GM19099 (cell line): ENCODE results near the gene MAB21L4.

Experiments used
- POLR2A ChIP-seq: IDR thresholded peaks from 3 replicates; pipeline ENCODE4 v1.6.1; 2011; ENCODE audit warnings: low read depth; ENCODE audit not compliant: insufficient read length; ENCODE audit errors: extremely low read depth

The MAB21L4 gene

GRCh38 chr2:240839152-240840143 is 56.5 kb downstream of the MAB21L4 start:
- no peak for TF ChIP-seq POLR2A

GRCh38 chr2:240837621-240838020 is 58.3 kb downstream of the MAB21L4 start:
- TF ChIP-seq POLR2A: no peak

- no peak for TF ChIP-seq POLR2A
These were observed 59.0 kb downstream of the MAB21L4 start for GRCh38 chr2:240836781-240837467.
